Activated naive CD4-positive, alpha-beta T cell treated with anti-CD3 and anti-CD28 coated beads, Interleukin-2, amount 50 U/mL, for 72 hours (primary cell): ENCODE data around the gene TLCD4. TPM values are rescaled to one million over a fixed set of nuclear protein-coding genes. Genes with fewer than 3 reads are reported as not detected.
"Not testable (repeated sequence)": the region's sequence is repeated elsewhere in the genome, so short reads cannot be mapped to it uniquely, and the experiment has no call there.

ENCODE experiments used
- ATAC-seq, 2 donors: fragments of 150-1000 bp; cut with Tn5 transposase; 2 replicates each; pipeline ENCODE4 v1.10.0; 2021; ENCODE audit warnings: mild to moderate bottlenecking in 2 of 2, moderate library complexity in 2 of 2
- DNase-seq, 2 donors: peaks; one replicate each; pipeline ENCODE4 v3.0.0; 2021 to 2022; ENCODE audit warnings: low spot score in 2 of 2
- H3K27ac Mint-ChIP-seq, 2 donors: one replicate each; pipeline ENCODE4 v1.8.0; 2022; ENCODE audit warnings: mild to moderate bottlenecking in 2 of 2, mixed read lengths in 2 of 2
- H3K36me3 Mint-ChIP-seq, 2 donors: one replicate each; pipeline ENCODE4 v1.8.0; 2022; ENCODE audit warnings: mixed read lengths in 2 of 2
- H3K9me3 Mint-ChIP-seq, 2 donors: one replicate each; pipeline ENCODE4 v1.8.0; 2022; ENCODE audit warnings: mixed read lengths in 2 of 2
- total RNA-seq, 2 donors: library from RNA; stranded (reverse); gene quantifications; one replicate each; pipeline ENCODE4 v1.2.3, GENCODE V29; 2022

The TLCD4 gene
- total RNA-seq, 2 donors from 2014 or later = 0.34 to 0.49 TPM

GRCh38 chr1:95089650-95090287, 27.4 kb upstream of the TLCD4 start:
- Mint-ChIP-seq H3K27ac (no peak overlapping the region), H3K9me3 (no peaks in the 10 kb centered on the region), H3K36me3 (peaks cover 4% of the 10 kb centered on the region in 2 donors)
- DNase-seq (no peak), ATAC-seq (no peak)

- not testable (repeated sequence) for H3K27ac Mint-ChIP-seq, DNase-seq, ATAC-seq, H3K9me3 Mint-ChIP-seq, H3K36me3 Mint-ChIP-seq
Measured at GRCh38 chr1:95091290-95091689, 25.9 kb upstream of the TLCD4 start.

GRCh38 chr1:95092891-95093290, 24.3 kb upstream of the TLCD4 start:
- H3K27ac Mint-ChIP-seq, H3K9me3 Mint-ChIP-seq, DNase-seq, ATAC-seq, H3K36me3 Mint-ChIP-seq: not testable (repeated sequence)

GRCh38 chr1:95093296-95093695, 23.9 kb upstream of the TLCD4 start:
- DNase-seq (no peak), ATAC-seq (no peak)
- no peaks in the 10 kb centered on the region for H3K9me3 Mint-ChIP-seq
- H3K27ac Mint-ChIP-seq = no peak overlapping the region
- H3K36me3 Mint-ChIP-seq = peaks cover 4% of the 10 kb centered on the region in 2 donors

- peaks cover 4% of the 10 kb centered on the region in 2 donors for H3K36me3 Mint-ChIP-seq
- DNase-seq (no peak), ATAC-seq (no peak)
- H3K27ac Mint-ChIP-seq = no peak overlapping the region
- no peaks in the 10 kb centered on the region for H3K9me3 Mint-ChIP-seq
Measured at GRCh38 chr1:95094923-95095322, 22.2 kb upstream of the TLCD4 start.

- H3K9me3 Mint-ChIP-seq = no peaks in the 10 kb centered on the region
- DNase-seq = no peak
Measured at GRCh38 chr1:95095833-95096217, 21.3 kb upstream of the TLCD4 start.

GRCh38 chr1:95096218-95096841, 20.8 kb upstream of the TLCD4 start:
- H3K27ac Mint-ChIP-seq = no peak overlapping the region
- H3K9me3 Mint-ChIP-seq = no peaks in the 10 kb centered on the region
- ATAC-seq (no peak), DNase-seq (no peak)
- no peaks in the 10 kb centered on the region for H3K36me3 Mint-ChIP-seq

More at GRCh38 chr1:95095833-95096217, 21.3 kb upstream of the TLCD4 start:
- H3K27ac Mint-ChIP-seq = peak overlapping the region in 1 of 2 donors; percentile 65
- no peak for ATAC-seq
- H3K36me3 Mint-ChIP-seq = no peaks in the 10 kb centered on the region

GRCh38 chr1:95097426-95097825, 19.7 kb upstream of the TLCD4 start:
- no peak for ATAC-seq
- H3K36me3 Mint-ChIP-seq = no peaks in the 10 kb centered on the region

GRCh38 chr1:95098196-95098595, 19.0 kb upstream of the TLCD4 start:
- ATAC-seq (no peak), DNase-seq (no peak)
- Mint-ChIP-seq H3K9me3 (no peaks in the 10 kb centered on the region), H3K27ac (no peak overlapping the region), H3K36me3 (no peaks in the 10 kb centered on the region)

More at GRCh38 chr1:95097426-95097825, 19.7 kb upstream of the TLCD4 start:
- DNase-seq = no peak
- Mint-ChIP-seq H3K27ac (no peak overlapping the region), H3K9me3 (no peaks in the 10 kb centered on the region)

GRCh38 chr1:95108792-95109191, 8.4 kb upstream of the TLCD4 start:
- no peaks in the 10 kb centered on the region for H3K36me3 Mint-ChIP-seq
- DNase-seq (no peak), ATAC-seq (no peak)
- H3K27ac Mint-ChIP-seq = no peak overlapping the region
- no peaks in the 10 kb centered on the region for H3K9me3 Mint-ChIP-seq

- DNase-seq = no peak
- Mint-ChIP-seq H3K36me3 (no peaks in the 10 kb centered on the region), H3K9me3 (no peaks in the 10 kb centered on the region), H3K27ac (no peak overlapping the region)
- no peak for ATAC-seq
Measured at GRCh38 chr1:95111014-95111413, 6.1 kb upstream of the TLCD4 start.

- Mint-ChIP-seq H3K9me3 (no peaks in the 10 kb centered on the region), H3K36me3 (peaks cover 0 to 4% of the 10 kb centered on the region in 2 donors), H3K27ac (no peak overlapping the region)
- ATAC-seq = no peak
- DNase-seq = no peak
Measured at GRCh38 chr1:95113684-95114083, 3.5 kb upstream of the TLCD4 start.

GRCh38 chr1:95115708-95116137, 1.4 kb upstream of the TLCD4 start:
- H3K9me3 Mint-ChIP-seq = no peaks in the 10 kb centered on the region
- no peak overlapping the region for H3K27ac Mint-ChIP-seq
- DNase-seq (no peak), ATAC-seq (no peak)
- peaks cover 0 to 4% of the 10 kb centered on the region in 2 donors for H3K36me3 Mint-ChIP-seq

- H3K36me3 Mint-ChIP-seq = peaks cover 0 to 4% of the 10 kb centered on the region in 2 donors
- DNase-seq (peak in 1 of 2 donors; percentile 54), ATAC-seq (peak; percentile 73 to 75)
- H3K27ac Mint-ChIP-seq = no peak overlapping the region
- no peaks in the 10 kb centered on the region for H3K9me3 Mint-ChIP-seq
Measured at GRCh38 chr1:95116580-95117206, 462 bp upstream of the TLCD4 start.

GRCh38 chr1:95118067-95118499, 928 bp downstream of the TLCD4 start:
- H3K27ac Mint-ChIP-seq = no peak overlapping the region
- no peak for DNase-seq
- no peaks in the 10 kb centered on the region for H3K9me3 Mint-ChIP-seq
- peaks cover 0 to 4% of the 10 kb centered on the region in 2 donors for H3K36me3 Mint-ChIP-seq
- ATAC-seq = no peak

- no peak overlapping the region for H3K27ac Mint-ChIP-seq
- no peaks in the 10 kb centered on the region for H3K9me3 Mint-ChIP-seq
- ATAC-seq (no peak), DNase-seq (no peak)
- peaks cover 0 to 4% of the 10 kb centered on the region in 2 donors for H3K36me3 Mint-ChIP-seq
Measured at GRCh38 chr1:95118710-95119109, 1.6 kb downstream of the TLCD4 start.

GRCh38 chr1:95119273-95119672, 2.1 kb downstream of the TLCD4 start:
- no peak for ATAC-seq
- no peak for DNase-seq
- Mint-ChIP-seq H3K9me3 (no peaks in the 10 kb centered on the region), H3K36me3 (peaks cover 0 to 4% of the 10 kb centered on the region in 2 donors), H3K27ac (no peak overlapping the region)
